GM21447 (cell line): ENCODE measurements around the gene PPARA.

ENCODE experiments used
- ATAC-seq: cut with Tn5 transposase; IDR thresholded peaks from one replicate; pipeline ENCODE4 v1.9.1; 2021; ENCODE audit not compliant: unreplicated experiment

The PPARA gene

DNA sequence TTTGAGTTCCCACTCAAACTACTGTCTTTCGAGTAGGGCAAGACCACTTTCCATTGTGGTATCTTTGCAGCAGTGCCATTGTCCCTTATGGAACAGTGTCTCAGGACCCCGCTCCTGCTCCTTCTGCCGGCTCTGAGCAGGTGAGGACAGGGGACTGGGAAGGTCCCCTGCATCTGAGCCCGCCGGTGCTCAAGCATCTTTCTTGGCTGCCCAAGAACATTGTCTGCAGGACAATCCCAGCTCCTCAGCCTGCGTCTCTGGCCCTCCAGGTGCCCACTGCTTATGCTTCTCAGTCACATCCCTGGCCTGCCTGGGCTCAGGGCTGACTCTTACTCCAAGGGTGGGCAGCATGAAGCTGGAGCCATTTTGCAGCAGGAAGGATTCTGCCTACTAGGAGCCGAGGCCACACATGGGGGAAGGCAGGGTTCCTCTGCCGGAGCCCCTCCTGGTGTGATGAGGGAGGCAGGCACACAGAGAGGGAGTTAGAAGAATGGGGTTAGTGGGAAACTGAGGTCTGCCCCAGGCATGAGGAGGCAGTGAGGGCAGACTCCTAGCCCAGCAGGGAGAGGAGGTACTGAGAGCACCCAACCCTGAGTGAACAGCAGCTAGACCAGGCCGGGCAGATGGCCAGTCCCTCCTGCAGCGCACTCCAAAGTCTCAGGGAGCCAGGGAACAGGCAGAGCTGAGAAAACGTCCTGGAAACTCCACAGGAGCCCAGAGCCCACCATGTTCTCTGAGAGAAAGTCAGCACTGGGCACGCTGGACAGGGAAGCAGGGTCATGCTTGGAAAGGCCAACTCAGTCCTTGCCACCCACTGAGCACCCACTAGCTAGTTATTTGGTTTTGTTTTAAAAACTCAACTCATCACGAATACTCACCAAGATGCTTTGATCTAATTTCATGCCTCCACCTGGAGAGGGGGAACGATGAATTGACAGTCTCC lies 7.5 kb upstream of the PPARA start:
- ATAC-seq, result no peak

DNA sequence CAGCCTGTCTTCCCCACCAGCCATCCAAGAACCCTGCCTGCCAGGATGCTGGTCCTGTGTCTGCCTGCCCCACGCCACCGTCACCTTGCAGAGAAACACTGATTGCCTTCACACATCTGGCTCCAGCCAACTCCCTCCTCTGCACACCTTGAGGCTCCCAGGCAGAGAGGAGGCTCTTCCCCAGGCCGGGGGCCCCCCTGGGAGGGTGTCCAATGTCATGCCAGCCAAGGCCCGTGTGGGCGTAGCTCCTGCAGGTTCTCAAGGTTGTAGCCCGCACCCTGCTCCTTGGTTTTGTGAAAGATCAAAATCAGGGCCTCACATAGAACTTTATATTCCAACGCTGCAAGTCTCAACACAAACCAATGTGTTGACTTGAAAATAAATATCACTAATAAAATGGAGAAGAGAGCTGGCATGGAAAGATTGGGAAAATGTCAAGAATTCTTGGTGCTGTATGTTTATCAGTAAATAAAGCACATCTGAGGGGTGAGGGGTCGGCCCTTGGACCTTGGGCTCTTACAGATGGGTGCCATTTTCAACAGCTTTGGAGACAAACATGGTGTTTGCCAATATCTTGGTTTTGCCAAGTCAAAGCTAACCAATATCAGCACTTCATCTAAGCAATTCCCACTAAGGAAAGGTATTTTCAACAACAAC lies 6.7 kb upstream of the PPARA start:
- no peak for ATAC-seq

DNA sequence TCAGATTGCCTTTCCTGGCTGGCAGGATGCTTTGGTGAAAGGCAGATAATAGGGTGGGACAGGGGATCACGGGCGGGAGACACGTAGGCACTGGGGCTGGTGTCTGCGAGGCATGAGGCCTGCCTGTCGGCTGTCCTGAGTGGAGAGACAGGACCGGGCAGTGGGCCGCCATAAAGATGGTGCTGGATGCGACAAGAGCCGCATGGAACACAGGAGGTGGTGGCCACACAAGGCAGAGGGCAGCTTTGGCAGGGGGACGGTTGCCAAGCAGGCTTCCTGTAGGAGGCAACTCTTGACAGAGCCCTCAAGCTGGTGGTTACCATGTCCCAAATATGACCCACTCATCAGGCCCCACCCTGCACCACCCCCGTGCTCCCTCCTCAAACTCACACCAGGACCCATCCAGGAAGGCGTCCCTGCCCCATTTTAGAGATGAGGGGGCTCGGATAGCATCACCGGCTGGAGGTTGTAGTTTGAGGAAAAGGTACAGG lies 4.9 kb upstream of the PPARA start:
- ATAC-seq, result no peak

DNA sequence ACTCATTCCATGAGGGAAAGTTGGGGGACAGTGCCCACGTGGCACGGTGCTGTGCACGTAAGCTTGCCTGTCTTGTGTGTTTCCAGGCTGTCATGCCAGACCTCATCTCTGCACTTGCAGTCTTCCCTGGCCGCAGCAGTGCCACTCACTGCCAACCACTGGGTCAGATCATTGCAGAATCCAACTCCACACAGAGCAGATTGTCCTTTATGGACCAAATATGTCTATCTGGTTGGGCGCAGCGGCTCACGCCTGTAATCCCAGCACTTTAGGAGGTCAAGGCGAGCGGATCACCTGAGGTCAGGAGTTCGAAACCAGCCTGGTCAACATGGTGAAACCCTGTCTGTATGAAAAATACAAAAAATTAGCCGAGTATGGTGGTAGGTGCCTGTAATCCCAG lies 4.4 kb upstream of the PPARA start:
- no peak for ATAC-seq

- no peak for ATAC-seq
Observed at GRCh38 chr22:46146329-46146728, 4.0 kb upstream of the PPARA start.

GRCh38 chr22:46147061-46147460 lies 3.3 kb upstream of the PPARA start:
- ATAC-seq, result no peak

DNA sequence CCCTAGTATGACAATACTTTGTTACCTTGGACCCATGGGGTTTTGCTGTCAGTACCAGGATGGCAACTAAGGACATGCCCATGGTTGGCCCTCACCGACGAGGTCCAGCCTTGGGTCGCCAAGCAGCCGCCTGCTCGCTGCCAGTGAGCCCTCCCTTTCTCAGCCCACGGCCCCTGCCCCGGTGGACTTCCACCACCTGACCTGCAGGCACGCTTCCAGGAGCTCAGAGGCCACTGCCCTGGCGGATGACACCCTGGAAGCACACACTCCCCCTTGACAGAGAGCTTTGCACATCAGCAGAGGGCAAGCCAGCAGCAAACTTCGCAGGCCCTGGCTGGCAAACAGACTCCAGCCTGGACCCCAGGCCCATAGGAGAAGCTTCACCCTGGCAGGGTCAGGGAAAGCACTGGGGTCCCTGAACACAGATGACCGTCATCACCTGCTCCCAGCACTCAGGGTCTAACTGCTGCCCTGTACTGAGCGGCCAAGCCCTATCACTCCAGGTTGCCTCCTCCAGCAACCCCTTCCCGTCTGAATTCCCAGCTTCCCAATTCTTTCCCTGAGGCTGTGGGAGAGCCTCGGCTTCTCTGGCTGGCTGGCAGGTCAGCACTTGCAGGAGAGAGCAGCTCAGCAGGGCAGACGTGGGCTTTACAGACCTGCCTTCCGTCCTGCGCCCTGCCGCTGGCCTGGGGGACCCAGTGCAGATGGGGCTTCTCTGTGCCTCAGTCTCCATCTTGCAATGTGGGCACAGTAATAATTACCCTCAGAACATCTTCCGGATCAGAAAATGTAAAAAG lies 2.7 kb upstream of the PPARA start:
- ATAC-seq, result no peak

DNA sequence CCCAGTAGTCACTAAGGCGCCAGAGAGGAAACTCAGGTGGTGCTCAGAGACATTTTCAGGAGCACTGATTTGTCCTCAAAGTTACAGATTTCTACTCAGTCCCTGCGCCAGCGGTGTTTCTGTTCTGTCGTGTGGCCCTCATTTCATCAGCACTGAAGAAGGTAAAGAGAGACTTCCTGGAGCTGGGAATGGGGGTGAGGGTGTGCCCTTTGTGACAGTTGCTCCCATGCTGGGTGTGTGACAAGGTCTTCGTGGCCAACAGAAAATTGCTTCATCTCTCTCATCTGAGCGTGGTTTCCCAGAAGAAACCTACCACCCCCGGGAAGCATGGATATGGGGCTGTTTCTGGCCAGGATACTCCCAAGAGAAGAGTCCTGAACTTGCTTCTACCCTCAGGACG lies 2.0 kb upstream of the PPARA start:
- no peak for ATAC-seq

DNA sequence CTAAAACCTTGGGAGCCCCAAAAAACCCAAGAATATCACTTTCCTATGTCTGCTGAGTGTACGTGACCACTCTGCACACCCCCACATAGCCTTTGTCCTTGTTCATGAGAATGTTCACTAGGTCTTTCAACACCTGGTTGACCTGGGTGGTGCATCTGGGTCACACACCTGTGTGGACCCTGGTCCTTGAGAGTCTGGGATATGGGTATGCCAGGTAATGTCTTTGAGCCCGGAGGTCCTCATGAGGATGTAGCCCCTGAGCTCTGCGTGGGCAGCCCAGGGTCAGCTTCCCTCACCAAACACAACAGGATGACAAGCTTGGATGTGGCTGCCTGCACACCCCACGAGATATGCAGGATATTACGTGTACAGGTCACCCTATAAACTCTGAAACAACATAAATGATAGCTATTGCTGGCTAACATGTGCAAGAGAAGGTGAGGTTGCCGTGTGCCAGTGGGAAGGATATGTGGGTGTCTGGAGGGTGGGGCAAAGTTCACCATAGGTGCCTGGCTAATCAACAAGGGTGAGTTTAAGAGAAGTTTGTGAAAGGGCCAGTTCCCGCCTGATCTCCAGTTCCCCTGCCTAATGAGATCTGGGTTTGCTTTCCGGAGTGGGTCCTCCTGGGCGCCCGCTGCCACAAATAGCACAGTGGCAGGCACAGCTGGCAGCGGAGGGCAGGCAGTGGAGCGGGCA lies 1.4 kb upstream of the PPARA start:
- ATAC-seq, result peak; percentile 4

DNA sequence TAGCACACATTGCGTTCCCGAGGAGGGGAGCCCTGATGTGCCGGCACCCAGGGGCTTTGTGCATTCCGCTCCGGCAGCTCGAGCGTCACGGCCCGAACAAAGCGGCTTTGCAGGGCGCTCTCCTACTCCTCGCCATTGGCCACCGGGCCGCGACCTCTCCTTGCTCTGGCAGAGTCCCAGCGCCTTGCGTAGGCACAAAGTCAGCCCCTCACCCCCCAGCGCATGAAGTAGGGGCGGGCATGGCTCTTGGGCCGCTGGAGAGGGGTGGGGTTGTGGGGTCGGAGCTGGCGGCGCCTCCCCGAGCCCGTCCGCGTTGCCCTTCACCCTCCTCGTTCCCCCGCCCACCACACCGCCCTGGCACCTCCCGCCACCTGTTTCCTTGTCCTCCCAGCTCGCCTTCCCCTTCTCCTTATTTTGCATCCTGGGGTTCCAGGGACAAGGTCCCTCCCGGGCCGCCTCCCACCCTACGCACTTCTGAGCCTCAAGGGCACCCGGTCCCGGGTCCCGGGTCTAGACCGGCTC lies 753 bp upstream of the PPARA start:
- peak; percentile 5 for ATAC-seq

GRCh38 chr22:46150655-46151477 lies 540 bp downstream of the PPARA start:
- ATAC-seq, result peak; percentile 14

DNA sequence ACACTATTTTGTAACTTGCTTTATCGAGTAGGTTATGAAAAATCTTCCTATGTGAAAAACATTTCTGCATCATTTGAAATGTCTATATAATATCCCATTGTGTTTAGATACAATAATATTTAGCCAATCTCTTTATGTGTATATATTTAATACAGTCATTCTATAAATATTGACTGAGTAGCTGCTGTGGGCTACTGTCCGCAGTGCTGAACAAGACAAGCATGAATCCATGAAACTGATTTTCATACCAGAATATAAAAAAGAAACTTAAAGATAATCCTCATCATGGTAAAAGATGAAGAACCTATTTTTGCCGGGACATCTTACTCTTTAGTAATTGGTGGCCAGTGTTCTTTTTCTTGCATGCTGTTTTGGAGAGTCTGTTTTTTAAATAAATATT lies 3.6 kb downstream of the PPARA start:
- ATAC-seq, result no peak

DNA sequence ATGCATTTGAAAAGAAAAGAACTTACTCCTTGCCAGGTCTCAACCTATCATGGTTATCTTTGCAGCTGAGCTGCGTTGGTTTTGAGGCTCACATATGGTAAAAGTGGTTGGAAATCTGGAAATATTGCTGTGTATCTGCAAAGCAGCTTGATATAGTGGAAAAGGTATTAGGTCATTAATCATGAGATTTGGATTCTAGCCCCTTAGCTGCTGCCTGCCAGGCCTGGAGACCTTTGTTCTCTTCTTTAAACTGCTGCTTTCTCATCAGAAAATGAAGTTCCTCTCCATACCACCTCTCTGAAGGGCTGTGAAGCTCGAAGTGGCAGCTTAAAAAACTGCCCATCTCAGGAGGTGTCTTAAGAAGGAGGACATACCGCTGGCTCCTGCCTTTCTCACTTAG lies 5.7 kb downstream of the PPARA start:
- ATAC-seq, result no peak

GRCh38 chr22:46158283-46158682 lies 8.0 kb downstream of the PPARA start:
- no peak for ATAC-seq

- ATAC-seq, result no peak
Observed at GRCh38 chr22:46159212-46159611, 8.9 kb downstream of the PPARA start.

DNA sequence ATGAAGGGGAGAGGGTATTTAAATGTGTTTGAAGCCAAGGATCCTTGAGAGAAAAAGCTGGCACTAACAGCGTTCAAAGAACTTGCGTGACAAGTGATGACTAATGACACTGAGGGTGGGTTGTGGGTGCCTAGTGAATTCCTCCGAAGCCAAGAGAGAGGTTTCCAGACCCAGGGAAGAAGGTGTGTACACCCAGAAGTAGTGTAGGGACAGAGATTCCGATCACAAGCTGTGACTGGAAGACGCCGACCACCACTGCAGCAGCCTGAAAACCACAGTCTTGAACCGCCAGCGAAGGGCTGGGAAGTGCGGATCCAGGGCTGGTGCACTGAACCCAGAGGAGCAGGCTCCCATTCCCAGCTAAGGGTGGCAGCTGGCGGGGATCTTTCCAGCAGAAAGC lies 9.5 kb downstream of the PPARA start:
- no peak for ATAC-seq

DNA sequence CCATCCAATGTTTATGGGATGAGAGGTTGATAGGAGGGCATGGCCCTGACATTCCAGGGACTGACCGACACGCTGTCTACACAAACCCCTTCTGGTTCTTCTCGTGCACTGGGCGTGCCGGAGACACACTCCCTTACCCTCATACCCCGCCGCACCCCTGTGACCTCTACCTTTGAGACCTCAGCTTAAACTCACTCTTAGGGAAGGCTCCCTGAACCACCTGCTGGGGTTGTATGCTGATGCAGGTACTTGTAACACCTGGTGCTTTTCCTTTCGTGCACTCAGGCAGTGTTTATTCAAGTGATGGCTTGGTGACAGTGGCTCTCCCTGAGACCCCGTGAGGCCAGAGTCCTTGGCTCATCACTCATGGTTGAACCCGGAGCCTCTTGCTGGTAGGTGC lies 12.0 kb downstream of the PPARA start:
- no peak for ATAC-seq

- no peak for ATAC-seq
Observed at GRCh38 chr22:46162771-46163556, 12.6 kb downstream of the PPARA start.

DNA sequence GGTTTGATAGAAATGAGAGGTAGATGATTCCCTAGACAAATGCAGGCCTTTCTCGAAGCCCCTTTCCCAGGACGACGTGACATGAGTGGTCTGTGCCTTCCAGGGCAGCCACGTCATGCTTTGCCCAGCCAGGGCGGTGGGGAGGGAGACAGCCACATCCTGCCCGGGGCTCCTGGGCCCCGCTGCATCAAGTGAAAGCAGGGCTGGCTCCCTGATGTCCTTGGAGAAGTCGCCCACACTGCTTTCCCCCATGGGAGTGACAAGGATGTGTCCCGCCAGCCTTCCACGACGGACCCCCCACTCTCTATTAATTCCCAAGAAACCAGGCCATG lies 13.2 kb downstream of the PPARA start:
- ATAC-seq, result no peak
